Rectal smooth muscle tissue (tissue), 1 donor: ENCODE results near the gene CD93.

Experiments used
- H3K27ac ChIP-seq: one replicate; pipeline ENCODE4 v1.7.0; 2013; ENCODE audit warnings: low read depth, low read length, inconsistent platforms
- H3K27me3 ChIP-seq: one replicate; pipeline ENCODE4 v1.7.0; 2013; ENCODE audit warnings: low read length; ENCODE audit not compliant: control insufficient read depth, insufficient read depth
- H3K36me3 ChIP-seq: one replicate; pipeline ENCODE4 v1.7.0; 2013; ENCODE audit warnings: low read length; ENCODE audit not compliant: control insufficient read depth, insufficient read depth
- H3K4me1 ChIP-seq: one replicate; pipeline ENCODE4 v1.7.0; 2013; ENCODE audit warnings: low read length; ENCODE audit not compliant: control insufficient read depth, insufficient read depth
- H3K4me3 ChIP-seq: one replicate; pipeline ENCODE4 v1.7.0; 2013; ENCODE audit warnings: low read length
- H3K9ac ChIP-seq: one replicate; pipeline ENCODE4 v1.7.0; 2013; ENCODE audit warnings: low read length

The CD93 gene, protein sequence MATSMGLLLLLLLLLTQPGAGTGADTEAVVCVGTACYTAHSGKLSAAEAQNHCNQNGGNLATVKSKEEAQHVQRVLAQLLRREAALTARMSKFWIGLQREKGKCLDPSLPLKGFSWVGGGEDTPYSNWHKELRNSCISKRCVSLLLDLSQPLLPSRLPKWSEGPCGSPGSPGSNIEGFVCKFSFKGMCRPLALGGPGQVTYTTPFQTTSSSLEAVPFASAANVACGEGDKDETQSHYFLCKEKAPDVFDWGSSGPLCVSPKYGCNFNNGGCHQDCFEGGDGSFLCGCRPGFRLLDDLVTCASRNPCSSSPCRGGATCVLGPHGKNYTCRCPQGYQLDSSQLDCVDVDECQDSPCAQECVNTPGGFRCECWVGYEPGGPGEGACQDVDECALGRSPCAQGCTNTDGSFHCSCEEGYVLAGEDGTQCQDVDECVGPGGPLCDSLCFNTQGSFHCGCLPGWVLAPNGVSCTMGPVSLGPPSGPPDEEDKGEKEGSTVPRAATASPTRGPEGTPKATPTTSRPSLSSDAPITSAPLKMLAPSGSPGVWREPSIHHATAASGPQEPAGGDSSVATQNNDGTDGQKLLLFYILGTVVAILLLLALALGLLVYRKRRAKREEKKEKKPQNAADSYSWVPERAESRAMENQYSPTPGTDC

DNA sequence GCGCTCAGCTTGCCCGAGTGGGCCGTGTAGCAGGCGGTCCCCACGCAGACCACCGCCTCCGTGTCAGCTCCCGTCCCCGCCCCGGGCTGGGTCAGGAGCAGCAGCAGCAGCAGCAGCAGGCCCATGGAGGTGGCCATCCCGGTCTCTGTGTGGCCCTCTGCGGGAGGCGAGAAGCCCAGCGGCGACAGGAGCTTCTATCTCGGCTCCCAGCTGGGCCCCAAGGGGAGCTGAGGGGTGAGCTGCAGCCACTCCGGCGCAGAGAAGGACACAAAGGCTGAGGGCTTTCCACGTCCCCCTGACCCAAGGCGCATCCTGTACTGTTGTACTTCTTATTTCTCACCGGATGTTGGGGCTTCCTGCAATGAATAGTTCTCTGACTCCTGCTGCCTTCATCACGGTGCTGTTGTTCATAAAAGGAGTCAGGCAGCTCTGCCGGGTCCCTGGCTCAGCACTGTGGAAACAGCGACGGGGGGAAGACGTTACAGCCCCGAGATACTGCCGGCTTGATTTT is at the start of gene CD93:
CD93 (minus strand) TSS at position 269 of the 511 bp plus-strand sequence; CDS start at position 137, 132 bp downstream.
- H3K27me3 ChIP-seq: no peaks in the 10 kb centered on the region
- no peaks in the 10 kb centered on the region for H3K36me3 ChIP-seq
- H3K4me3 ChIP-seq: peak within 1 kb of the TSS; percentile 40
- H3K27ac ChIP-seq: peak within 1 kb of the TSS; percentile 63
- H3K9ac ChIP-seq: no peak within 1 kb of the TSS
- no peaks in the 10 kb centered on the region for H3K4me1 ChIP-seq

DNA sequence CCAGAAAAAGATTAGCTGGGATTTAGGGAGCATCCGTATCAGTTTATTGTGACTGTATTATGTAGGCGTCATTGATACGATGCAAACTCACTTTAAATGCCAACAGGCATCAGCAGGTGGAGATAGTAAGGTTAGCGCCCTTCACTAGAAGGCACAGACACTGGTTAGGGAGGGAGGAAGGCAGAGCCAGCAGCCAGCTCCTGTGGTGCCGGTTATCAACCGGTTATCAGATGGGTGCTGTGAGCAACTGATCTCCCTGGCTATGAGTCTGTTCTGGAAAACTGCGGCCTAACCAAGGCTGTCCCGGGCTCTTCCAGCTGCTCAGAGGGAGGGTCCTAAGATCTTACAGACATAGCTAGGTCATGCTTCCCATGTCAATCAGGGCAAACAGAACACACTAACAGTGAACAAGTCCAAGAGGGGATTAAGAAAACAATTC is 47.5 kb upstream of the CD93 start:
- Histone ChIP-seq H3K27ac (no peak overlapping the region), H3K9ac (no peak overlapping the region), H3K36me3 (no peaks in the 10 kb centered on the region), H3K4me1 (no peaks in the 10 kb centered on the region), H3K27me3 (no peaks in the 10 kb centered on the region), H3K4me3 (no peak overlapping the region)

DNA sequence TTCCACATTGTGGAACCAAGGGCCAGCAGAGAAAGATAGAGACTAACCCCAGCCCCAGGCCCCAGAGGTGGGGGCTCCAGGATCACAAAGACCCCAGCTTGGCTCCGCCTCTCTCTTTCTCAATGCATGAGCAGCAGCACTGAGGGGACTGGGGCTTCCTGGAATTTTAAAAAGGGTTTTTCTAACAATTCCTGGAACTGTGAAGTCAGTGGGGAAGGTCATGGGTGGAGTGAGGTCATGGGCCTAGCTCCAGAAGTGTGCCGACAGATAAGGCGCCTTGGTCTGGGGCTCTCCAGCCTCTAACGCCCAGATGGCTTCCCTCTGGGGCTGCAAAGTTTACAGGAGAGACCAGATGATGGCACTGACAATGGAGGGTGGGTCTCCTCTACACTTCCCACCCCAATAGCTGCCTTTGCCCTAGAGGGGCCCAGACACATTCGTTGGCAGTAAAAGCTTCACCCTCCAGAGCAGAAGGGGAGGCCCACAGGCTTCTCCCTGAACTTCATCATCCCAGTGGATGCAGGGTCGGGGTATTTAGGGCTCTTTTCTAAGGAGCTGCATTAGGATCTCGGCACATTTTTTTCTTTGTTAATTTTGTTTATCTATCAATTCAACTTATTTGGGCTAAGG is 46.9 kb upstream of the CD93 start:
- H3K4me1 ChIP-seq: no peaks in the 10 kb centered on the region

DNA sequence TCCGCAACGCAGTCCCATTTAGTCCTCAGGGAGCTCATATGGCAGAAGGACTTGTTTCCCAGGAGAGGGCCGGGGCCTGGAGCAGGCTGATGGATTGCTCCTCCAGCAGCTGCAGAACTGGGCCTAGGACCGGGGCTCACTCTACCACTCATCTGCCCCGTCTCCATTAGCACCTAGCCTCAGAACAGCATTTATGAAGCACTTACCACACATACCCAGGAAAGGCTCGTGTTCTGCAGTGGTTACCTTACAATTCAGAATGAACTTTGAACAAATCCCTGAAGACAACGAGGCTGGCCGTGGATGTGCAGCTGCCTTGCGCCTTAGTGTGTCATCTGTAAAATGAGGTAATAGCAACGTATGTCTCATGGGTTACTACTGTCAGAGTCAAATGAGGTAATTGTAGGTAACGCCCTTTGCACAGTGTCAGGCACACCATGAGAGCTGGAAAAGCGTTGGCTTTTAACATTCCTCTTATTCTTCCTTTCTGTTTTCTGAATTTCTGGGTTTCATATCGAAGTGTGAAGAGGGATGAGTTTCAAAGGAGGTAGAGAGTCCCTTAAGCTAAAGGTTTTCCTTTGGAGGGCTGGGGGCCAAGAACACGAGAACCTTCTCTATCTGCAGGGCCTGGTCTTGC is 46.3 kb upstream of the CD93 start:
- Histone ChIP-seq H3K27ac (no peak overlapping the region), H3K4me3 (no peak overlapping the region), H3K9ac (no peak overlapping the region), H3K36me3 (no peaks in the 10 kb centered on the region), H3K27me3 (no peaks in the 10 kb centered on the region), H3K4me1 (no peaks in the 10 kb centered on the region)

More for the DNA sequence above, 46.9 kb upstream of the CD93 start:
- Histone ChIP-seq H3K4me3 (no peak overlapping the region), H3K27ac (no peak overlapping the region), H3K9ac (no peak overlapping the region), H3K27me3 (no peaks in the 10 kb centered on the region), H3K36me3 (no peaks in the 10 kb centered on the region)

DNA sequence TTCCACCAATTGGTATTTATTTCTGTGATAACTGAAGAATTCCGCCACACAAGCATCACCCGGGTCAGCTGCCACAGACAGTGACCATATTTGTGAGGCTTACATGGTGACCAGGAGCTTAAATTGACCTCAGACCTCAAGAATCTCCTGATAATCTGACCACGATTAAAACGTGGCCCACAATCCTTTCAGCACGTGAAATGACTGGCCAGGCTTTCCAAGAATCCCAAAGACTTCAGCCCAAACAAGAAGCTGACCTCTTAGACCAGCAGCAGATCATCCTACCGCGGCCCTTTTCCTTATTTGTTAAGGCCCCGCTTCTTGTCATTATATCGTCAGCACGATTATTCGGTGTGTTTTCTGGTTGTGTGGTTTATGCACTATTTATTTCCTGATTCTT is 45.6 kb upstream of the CD93 start:
- Histone ChIP-seq H3K4me3 (no peak overlapping the region), H3K27me3 (no peaks in the 10 kb centered on the region), H3K36me3 (no peaks in the 10 kb centered on the region), H3K9ac (no peak overlapping the region), H3K27ac (no peak overlapping the region), H3K4me1 (no peaks in the 10 kb centered on the region)

DNA sequence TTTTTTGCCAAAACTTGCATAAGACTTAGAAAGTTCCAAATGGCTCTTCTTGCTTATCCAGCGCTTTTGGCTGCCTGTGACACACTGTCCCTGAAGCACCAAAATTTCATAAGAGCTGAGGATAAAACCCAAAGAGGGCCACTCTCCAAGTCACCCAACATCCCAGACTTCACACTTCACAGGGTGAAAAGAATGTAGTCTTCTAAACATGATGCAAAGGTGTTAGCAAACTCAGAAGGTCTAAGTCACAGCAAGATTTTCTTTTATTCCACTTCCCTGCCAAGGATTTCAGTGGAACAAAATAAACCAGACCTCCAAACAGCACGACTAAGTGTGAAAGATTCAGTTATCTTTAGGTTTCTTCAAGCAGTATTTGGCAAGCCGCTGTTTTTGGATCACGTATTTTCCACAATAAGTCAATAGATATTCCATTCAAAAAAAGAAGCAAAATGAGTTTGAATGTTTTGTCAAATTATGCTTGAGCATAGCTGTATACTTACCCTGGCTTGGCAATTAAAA is 44.6 kb upstream of the CD93 start:
- H3K27ac ChIP-seq: no peak overlapping the region
- no peak overlapping the region for H3K4me3 ChIP-seq
- H3K36me3 ChIP-seq: no peaks in the 10 kb centered on the region
- no peak overlapping the region for H3K9ac ChIP-seq
- no peaks in the 10 kb centered on the region for H3K27me3 ChIP-seq
- no peaks in the 10 kb centered on the region for H3K4me1 ChIP-seq

DNA sequence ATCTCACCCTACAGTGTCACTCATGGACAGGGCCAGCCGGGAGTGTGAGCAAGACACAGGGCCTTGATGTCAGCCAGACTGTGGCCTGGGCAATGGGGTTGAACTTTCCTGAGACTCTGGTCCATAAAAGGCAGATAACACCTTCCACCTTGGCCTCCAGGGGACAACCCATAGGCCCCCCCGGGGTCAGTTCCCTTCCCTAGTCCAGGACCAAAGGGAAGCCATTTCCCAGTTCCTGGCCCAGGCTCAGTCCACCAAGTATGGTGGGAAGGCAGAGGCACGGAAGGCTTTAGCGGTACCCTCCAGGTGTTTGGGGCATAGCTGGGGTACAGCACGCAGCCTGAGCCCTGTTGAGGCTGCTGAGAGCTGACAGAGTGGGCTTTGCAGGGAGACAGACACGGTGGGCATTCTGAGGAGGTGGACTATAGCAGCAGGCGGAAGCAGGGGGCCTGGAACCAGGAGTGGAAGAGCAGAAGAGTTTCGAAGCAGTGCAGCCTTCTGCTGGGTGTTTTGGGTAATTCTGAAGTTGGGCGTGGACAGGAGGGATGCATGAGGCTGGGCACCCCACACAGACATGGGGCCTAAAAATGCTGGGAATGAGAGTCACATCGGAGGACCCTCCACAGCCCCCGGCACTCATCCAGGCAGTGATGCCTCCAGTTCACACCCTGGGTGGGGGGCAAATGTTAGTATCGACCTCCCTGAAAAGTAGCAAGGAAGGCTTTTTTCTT is 43.9 kb upstream of the CD93 start:
- H3K9ac ChIP-seq: no peak overlapping the region
- H3K36me3 ChIP-seq: no peaks in the 10 kb centered on the region
- no peaks in the 10 kb centered on the region for H3K4me1 ChIP-seq
- no peak overlapping the region for H3K27ac ChIP-seq
- no peak overlapping the region for H3K4me3 ChIP-seq
- H3K27me3 ChIP-seq: no peaks in the 10 kb centered on the region

DNA sequence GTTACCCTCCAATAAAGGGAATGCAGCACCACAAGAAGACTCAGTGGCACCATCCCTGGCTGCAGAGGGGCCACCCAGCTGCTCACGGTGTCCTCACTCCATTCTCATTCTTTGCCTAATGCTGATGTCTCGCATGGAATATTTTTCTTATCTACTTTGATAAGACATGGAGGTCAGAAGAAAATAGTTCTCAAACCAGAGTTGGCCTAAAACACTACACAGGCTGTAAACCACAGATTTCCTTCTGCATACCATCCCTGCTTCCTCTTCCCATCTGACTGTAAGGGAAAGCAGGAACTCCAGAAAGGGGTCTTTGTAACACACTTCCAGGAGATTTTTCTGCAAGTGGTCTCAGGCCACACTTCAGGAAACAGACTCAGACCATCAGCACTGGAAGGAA is 43.1 kb upstream of the CD93 start:
- Histone ChIP-seq H3K36me3 (no peaks in the 10 kb centered on the region), H3K27me3 (no peaks in the 10 kb centered on the region), H3K27ac (no peak overlapping the region), H3K4me3 (no peak overlapping the region), H3K9ac (no peak overlapping the region), H3K4me1 (no peaks in the 10 kb centered on the region)

DNA sequence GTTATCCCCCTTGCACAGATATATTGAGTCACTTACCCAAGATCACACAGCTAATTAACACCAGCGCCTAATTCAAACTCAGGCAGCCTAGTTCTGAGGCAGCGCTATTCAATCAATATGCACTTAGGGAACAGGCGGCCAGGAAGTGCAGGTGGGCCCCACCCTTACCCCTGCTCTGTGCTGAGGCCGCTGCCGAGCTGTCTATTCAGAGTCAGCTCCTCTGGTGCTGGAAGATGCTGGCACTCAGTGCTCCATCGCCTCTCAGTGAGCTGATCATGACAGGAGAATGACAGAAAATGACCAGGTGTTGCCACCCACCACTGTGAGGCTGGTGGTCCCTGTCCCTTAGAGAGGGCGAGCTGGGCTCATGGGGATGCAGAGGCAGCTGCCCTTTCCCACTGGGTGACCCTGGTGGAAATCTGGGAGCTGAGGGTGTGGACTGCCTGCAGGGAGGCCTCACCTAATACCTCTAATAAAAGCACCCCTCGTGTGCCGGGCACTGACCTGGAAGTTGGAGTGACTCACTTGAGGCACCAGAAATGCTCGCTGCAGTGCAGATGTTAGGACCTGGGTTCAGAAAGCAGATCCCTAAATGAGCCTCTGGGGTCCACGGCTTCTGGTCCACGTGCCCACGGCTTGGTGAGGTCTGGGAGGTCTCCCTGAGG is 42.5 kb upstream of the CD93 start:
- no peaks in the 10 kb centered on the region for H3K27me3 ChIP-seq
- no peaks in the 10 kb centered on the region for H3K4me1 ChIP-seq
- no peak overlapping the region for H3K27ac ChIP-seq
- no peak overlapping the region for H3K9ac ChIP-seq
- no peaks in the 10 kb centered on the region for H3K36me3 ChIP-seq
- no peak overlapping the region for H3K4me3 ChIP-seq

DNA sequence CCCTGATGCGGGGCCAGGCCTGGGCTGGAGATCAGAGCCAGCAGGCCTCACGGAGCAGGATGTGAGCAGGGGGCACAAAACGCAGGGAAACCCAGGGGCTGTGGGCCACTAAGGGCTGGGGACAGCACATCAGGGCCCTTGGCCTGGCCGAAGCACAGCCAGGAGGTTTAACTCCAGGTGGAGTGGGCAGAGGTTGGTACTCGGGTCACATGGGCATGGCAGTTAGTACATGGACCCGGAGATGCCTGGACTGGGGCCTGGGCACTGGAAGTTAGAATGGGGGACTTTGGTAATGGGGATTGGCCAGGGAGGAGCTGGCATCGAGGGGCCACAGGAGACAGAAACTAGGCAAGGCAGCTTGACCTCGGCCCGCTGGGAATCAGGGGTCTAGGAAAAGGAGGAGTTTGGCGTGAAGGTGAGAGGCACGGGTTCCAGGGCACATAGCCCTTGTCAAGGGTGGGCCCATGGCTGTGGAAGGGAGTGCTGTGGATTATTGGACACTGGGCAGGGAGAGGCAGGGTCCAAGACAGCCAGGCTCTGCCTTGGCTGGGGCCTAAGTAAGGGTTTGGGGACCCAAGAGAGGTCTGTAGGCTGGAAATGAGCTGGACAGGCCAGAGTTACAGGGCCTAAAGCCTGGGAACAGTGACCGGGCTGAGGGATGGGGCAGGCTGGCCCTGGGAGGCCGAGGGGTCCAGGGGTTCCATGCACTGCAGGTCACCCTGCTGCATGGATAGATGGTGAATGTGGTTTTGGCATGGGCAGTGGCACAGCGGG is 41.6 kb upstream of the CD93 start:
- Histone ChIP-seq H3K9ac (no peak overlapping the region), H3K27ac (no peak overlapping the region), H3K4me1 (no peaks in the 10 kb centered on the region), H3K36me3 (no peaks in the 10 kb centered on the region), H3K27me3 (no peaks in the 10 kb centered on the region), H3K4me3 (no peak overlapping the region)
